Vagina (tissue), 2 donors: ENCODE measurements around the gene SENP6. TPM values are rescaled to one million over a fixed set of nuclear protein-coding genes. Genes with fewer than 3 reads are reported as not detected.
"Not testable (repeated sequence)": the region's sequence is repeated elsewhere in the genome, so short reads cannot be mapped to it uniquely, and the experiment has no call there.

Source experiments
- DNase-seq, 2 donors: peaks; one replicate each; pipeline ENCODE4 v3.0.0-alpha.2; 2017; ENCODE audit errors: extremely low spot score in 2 of 2
- H3K27ac ChIP-seq: fragments of 200-600 bp; sonication (generic); one replicate; pipeline ENCODE4 v1.5.1; 2019
- H3K27me3 ChIP-seq: fragments of 200-600 bp; sonication (generic); one replicate; pipeline ENCODE4 v1.5.1; 2019
- H3K36me3 ChIP-seq, 2 donors: fragments of 200-600 bp; sonication (generic); one replicate each; pipeline ENCODE4 v1.5.1; 2017 to 2019
- H3K4me1 ChIP-seq: fragments of 200-600 bp; sonication (generic); one replicate; pipeline ENCODE4 v1.5.1; 2019
- H3K4me3 ChIP-seq, 2 donors: fragments of 200-600 bp; sonication (generic); 1 replicate in 1 of 2; 2 replicates in 1 of 2; pipeline ENCODE4 v1.5.1; 2016 to 2019
- H3K9me3 ChIP-seq: fragments of 200-600 bp; sonication (generic); one replicate; pipeline ENCODE4 v1.5.1; 2019
- CTCF ChIP-seq, 3 experiments: fragments of 450-650 bp in 2 of 3; fragments of 200-600 bp in 1 of 3; sonication (generic) in 1 of 3; IDR thresholded peaks; one replicate each; pipeline ENCODE4 v1.5.1; 2017 to 2019; ENCODE audit warnings: antibody characterized with exemption in 3 of 3, mild to moderate bottlenecking in 2 of 3, moderate library complexity in 2 of 3
- POLR2A ChIP-seq, 2 donors: fragments of 450-650 bp; IDR thresholded peaks; one replicate each; pipeline ENCODE4 v1.6.1; 2017; ENCODE audit warnings: antibody characterized with exemption in 2 of 2, mild to moderate bottlenecking in 2 of 2, moderate library complexity in 2 of 2
- POLR2AphosphoS5 ChIP-seq, 2 donors: sonication (generic); formaldehyde crosslinking; IDR thresholded peaks; one replicate each; pipeline ENCODE4 v1.9.0; 2017; ENCODE audit warnings: antibody characterized with exemption in 2 of 2, mild to moderate bottlenecking in 2 of 2, low read depth in 1 of 2; ENCODE audit not compliant: insufficient read depth in 1 of 2
- intact Hi-C: fragments of 100-400 bp; cut with DNase I; formaldehyde crosslinking; loops from one replicate; pipeline ENCODE4 v1.15.1; 2023
- total RNA-seq: library from RNA; depleted of rRNA; stranded (reverse); fragments of >200 nt; gene quantifications from one replicate; pipeline ENCODE4 v1.2.3, GENCODE V29; 2016

Gene SENP6
- total RNA-seq, 1 donor from 2014 or later = 78.8 TPM

GRCh38 chr6:75566137-75566767 lies 35.4 kb upstream of the SENP6 start:
- intact Hi-C loops = no loop called here
- no peak for TF ChIP-seq CTCF (IDR thresholded peaks at IDR 0.05)
- no peak for TF ChIP-seq POLR2AphosphoS5 (IDR thresholded peaks at IDR 0.05; ENCODE audit: insufficient read depth in 1 of 2, low read depth in 1 of 2)
- no peak for TF ChIP-seq POLR2A (IDR thresholded peaks at IDR 0.05)
- DNase-seq = no peak

GRCh38 chr6:75568100-75568499 lies 33.6 kb upstream of the SENP6 start:
- Histone ChIP-seq H3K27me3 (no peaks in the 10 kb centered on the region), H3K36me3 (no peaks in the 10 kb centered on the region), H3K9me3 (peaks cover 3% of the 10 kb centered on the region), H3K4me1 (no peaks in the 10 kb centered on the region), H3K27ac (no peak overlapping the region), H3K4me3 (no peak overlapping the region)
- no peak for TF ChIP-seq CTCF (IDR thresholded peaks at IDR 0.05)
- TF ChIP-seq POLR2A (IDR thresholded peaks at IDR 0.05) = no peak
- TF ChIP-seq POLR2AphosphoS5 (IDR thresholded peaks at IDR 0.05; ENCODE audit: insufficient read depth in 1 of 2, low read depth in 1 of 2) = no peak
- no peak for DNase-seq
- intact Hi-C loops = no loop called here

More at GRCh38 chr6:75566137-75566767, 35.4 kb upstream of the SENP6 start:
- Histone ChIP-seq H3K27ac (no peak overlapping the region), H3K9me3 (peaks cover 3% of the 10 kb centered on the region), H3K4me3 (no peak overlapping the region), H3K4me1 (no peaks in the 10 kb centered on the region), H3K27me3 (no peaks in the 10 kb centered on the region), H3K36me3 (no peaks in the 10 kb centered on the region)

GRCh38 chr6:75568965-75569364 lies 32.7 kb upstream of the SENP6 start:
- H3K27ac ChIP-seq = no peak overlapping the region
- intact Hi-C loops = no loop called here
- DNase-seq = no peak
- no peaks in the 10 kb centered on the region for H3K36me3 ChIP-seq
- no peaks in the 10 kb centered on the region for H3K27me3 ChIP-seq
- H3K4me3 ChIP-seq = no peak overlapping the region
- TF ChIP-seq POLR2AphosphoS5 (IDR thresholded peaks at IDR 0.05; ENCODE audit: insufficient read depth in 1 of 2, low read depth in 1 of 2) = no peak
- TF ChIP-seq CTCF (IDR thresholded peaks at IDR 0.05) = no peak
- no peak for TF ChIP-seq POLR2A (IDR thresholded peaks at IDR 0.05)
- H3K9me3 ChIP-seq = peaks cover 3% of the 10 kb centered on the region
- H3K4me1 ChIP-seq = no peaks in the 10 kb centered on the region

- DNase-seq, H3K4me1 ChIP-seq, H3K27ac ChIP-seq, intact Hi-C loops, H3K4me3 ChIP-seq, H3K36me3 ChIP-seq, H3K9me3 ChIP-seq, H3K27me3 ChIP-seq: not testable (repeated sequence)
Observed at GRCh38 chr6:75570671-75571070, 31.0 kb upstream of the SENP6 start.

- Histone ChIP-seq H3K4me1 (no peaks in the 10 kb centered on the region), H3K4me3 (no peak overlapping the region), H3K36me3 (no peaks in the 10 kb centered on the region), H3K27ac (no peak overlapping the region), H3K9me3 (no peaks in the 10 kb centered on the region), H3K27me3 (no peaks in the 10 kb centered on the region)
- DNase-seq = no peak
- TF ChIP-seq CTCF (IDR thresholded peaks at IDR 0.05) = no peak
- intact Hi-C loops = no loop called here
Observed at GRCh38 chr6:75572072-75572471, 29.6 kb upstream of the SENP6 start.
